HCT116 (cell line): ENCODE measurements around the gene MXD1.

ENCODE experiments used
- ATF3 ChIP-seq: IDR thresholded peaks from 2 replicates; pipeline ENCODE4 v1.6.1; 2012
- EZH2phosphoT487 ChIP-seq: fragments of 200-600 bp; IDR thresholded peaks from 2 replicates; pipeline ENCODE4 v1.6.1; 2018; ENCODE audit warnings: antibody characterized with exemption, borderline replicate concordance
- POLR2A ChIP-seq: IDR thresholded peaks from 2 replicates; pipeline ENCODE4 v1.7.0; 2011; ENCODE audit warnings: borderline replicate concordance; ENCODE audit not compliant: insufficient read depth, insufficient read length; ENCODE audit errors: extremely low read depth
- POLR2AphosphoS5 ChIP-seq: IDR thresholded peaks from 2 replicates; pipeline ENCODE4 v1.6.1; 2011; ENCODE audit warnings: mild to moderate bottlenecking, low read depth, low read length, moderate library complexity
- RAD21 ChIP-seq: IDR thresholded peaks from 2 replicates; pipeline ENCODE4 v1.6.1; 2012; ENCODE audit warnings: low read depth, mild to moderate bottlenecking
- SP1 ChIP-seq: IDR thresholded peaks from 2 replicates; pipeline ENCODE4 v1.6.1; 2012; ENCODE audit warnings: low read depth
- YY1 ChIP-seq: IDR thresholded peaks from 2 replicates; pipeline ENCODE4 v1.6.1; 2011; ENCODE audit warnings: low read length, low read depth, moderate library complexity, mild to moderate bottlenecking; ENCODE audit not compliant: insufficient replicate concordance; ENCODE audit errors: extremely low read depth
- ZNF274 ChIP-seq: fragments of 200-500 bp; sonication (Bioruptor generic); IDR thresholded peaks from 2 replicates; pipeline ENCODE4 v1.6.1; 2014; ENCODE audit warnings: mild to moderate bottlenecking, low read depth, low read length, inconsistent platforms
- TF ChIP-seq, protein P1 (sequence below), 3 experiments: fragments of 200-600 bp in 1 of 3; sonication (generic) in 1 of 3; IDR thresholded peaks in 2 of 3; conservative IDR thresholded peaks in 1 of 3; 2 replicates each; pipeline ENCODE4 v1.5.1; 2012 to 2017; ENCODE audit warnings: low read depth in 2 of 3, low read length in 2 of 3, antibody characterized with exemption in 1 of 3, borderline replicate concordance in 1 of 3, control low read depth in 1 of 3, mild to moderate bottlenecking in 1 of 3, mixed read lengths in 1 of 3, mixed run types in 1 of 3, moderate library complexity in 1 of 3; ENCODE audit not compliant: insufficient read depth in 1 of 3
- TF ChIP-seq, protein P2 (sequence below): IDR thresholded peaks from 2 replicates; pipeline ENCODE4 v1.6.1; 2012; ENCODE audit warnings: low read depth

DNA sequence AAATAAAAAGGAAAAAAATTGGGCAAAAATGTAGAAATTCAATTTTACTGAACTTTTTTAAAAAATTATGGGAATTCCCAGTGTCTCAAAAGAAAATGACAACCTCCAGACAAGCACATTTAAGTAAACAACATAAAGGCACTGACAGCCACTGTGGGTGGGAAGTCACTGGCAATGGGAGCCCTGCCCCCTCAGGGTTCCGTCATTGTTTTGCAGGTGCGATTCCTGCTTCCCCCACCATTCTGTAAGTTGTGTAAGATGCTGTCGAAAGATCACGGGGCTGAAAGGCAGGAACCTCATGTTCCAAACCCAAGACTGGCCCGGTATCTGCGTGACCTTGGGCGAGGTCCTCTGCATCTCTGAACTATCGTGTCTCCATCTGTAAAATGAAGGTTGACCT lies 62.3 kb downstream of the MXD1 start:
- no peak for TF ChIP-seq EZH2phosphoT487
- TF ChIP-seq ATF3: no peak
- TF ChIP-seq, protein P1, sequence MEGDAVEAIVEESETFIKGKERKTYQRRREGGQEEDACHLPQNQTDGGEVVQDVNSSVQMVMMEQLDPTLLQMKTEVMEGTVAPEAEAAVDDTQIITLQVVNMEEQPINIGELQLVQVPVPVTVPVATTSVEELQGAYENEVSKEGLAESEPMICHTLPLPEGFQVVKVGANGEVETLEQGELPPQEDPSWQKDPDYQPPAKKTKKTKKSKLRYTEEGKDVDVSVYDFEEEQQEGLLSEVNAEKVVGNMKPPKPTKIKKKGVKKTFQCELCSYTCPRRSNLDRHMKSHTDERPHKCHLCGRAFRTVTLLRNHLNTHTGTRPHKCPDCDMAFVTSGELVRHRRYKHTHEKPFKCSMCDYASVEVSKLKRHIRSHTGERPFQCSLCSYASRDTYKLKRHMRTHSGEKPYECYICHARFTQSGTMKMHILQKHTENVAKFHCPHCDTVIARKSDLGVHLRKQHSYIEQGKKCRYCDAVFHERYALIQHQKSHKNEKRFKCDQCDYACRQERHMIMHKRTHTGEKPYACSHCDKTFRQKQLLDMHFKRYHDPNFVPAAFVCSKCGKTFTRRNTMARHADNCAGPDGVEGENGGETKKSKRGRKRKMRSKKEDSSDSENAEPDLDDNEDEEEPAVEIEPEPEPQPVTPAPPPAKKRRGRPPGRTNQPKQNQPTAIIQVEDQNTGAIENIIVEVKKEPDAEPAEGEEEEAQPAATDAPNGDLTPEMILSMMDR (IDR thresholded peaks at IDR 0.05 in 2 of 3, conservative IDR thresholded peaks at IDR 0.05 in 1 of 3; ENCODE audit: borderline replicate concordance in 1 of 3, insufficient read depth in 1 of 3, low read depth in 2 of 3, low read length in 2 of 3): no peak
- no peak for TF ChIP-seq POLR2AphosphoS5
- TF ChIP-seq, protein P2, sequence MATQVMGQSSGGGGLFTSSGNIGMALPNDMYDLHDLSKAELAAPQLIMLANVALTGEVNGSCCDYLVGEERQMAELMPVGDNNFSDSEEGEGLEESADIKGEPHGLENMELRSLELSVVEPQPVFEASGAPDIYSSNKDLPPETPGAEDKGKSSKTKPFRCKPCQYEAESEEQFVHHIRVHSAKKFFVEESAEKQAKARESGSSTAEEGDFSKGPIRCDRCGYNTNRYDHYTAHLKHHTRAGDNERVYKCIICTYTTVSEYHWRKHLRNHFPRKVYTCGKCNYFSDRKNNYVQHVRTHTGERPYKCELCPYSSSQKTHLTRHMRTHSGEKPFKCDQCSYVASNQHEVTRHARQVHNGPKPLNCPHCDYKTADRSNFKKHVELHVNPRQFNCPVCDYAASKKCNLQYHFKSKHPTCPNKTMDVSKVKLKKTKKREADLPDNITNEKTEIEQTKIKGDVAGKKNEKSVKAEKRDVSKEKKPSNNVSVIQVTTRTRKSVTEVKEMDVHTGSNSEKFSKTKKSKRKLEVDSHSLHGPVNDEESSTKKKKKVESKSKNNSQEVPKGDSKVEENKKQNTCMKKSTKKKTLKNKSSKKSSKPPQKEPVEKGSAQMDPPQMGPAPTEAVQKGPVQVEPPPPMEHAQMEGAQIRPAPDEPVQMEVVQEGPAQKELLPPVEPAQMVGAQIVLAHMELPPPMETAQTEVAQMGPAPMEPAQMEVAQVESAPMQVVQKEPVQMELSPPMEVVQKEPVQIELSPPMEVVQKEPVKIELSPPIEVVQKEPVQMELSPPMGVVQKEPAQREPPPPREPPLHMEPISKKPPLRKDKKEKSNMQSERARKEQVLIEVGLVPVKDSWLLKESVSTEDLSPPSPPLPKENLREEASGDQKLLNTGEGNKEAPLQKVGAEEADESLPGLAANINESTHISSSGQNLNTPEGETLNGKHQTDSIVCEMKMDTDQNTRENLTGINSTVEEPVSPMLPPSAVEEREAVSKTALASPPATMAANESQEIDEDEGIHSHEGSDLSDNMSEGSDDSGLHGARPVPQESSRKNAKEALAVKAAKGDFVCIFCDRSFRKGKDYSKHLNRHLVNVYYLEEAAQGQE: no peak
- TF ChIP-seq POLR2A: no peak
- no peak for TF ChIP-seq YY1
- TF ChIP-seq SP1: no peak
- no peak for TF ChIP-seq ZNF274
- no peak for TF ChIP-seq RAD21
